GM04504 (cell line): Measurements from ENCODE around the gene APBA1.
"Not testable (repeated sequence)": the region's sequence is repeated elsewhere in the genome, so short reads cannot be mapped to it uniquely, and the experiment has no call there.

Experiments used
- DNase-seq: peaks from one replicate; pipeline ENCODE4 v3.0.0-alpha.2; 2012; ENCODE audit warnings: low read depth

The APBA1 gene

DNA sequence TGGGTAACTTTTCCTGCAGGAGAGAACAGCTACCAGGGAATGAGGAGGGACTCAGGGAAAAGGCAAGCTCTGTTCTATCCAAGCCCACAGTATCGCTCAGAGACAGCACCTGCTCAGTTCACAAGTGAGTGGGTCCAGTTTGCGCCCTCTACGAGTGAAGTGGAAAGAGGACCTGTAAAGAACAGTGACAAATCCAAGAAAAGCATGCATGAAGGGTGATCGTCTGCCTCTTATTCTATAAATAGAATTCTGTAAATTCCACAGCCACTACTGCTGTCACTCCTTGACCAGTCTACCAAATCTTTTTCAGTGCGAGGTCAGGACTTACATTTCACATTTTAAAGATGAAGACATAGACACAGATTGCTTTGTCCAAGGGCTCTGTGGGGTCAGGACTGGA lies 229.7 kb downstream of the APBA1 start:
- DNase-seq, result no peak

GRCh38 chr9:69440254-69440955 lies 231.8 kb downstream of the APBA1 start:
- not testable (repeated sequence) for DNase-seq

DNA sequence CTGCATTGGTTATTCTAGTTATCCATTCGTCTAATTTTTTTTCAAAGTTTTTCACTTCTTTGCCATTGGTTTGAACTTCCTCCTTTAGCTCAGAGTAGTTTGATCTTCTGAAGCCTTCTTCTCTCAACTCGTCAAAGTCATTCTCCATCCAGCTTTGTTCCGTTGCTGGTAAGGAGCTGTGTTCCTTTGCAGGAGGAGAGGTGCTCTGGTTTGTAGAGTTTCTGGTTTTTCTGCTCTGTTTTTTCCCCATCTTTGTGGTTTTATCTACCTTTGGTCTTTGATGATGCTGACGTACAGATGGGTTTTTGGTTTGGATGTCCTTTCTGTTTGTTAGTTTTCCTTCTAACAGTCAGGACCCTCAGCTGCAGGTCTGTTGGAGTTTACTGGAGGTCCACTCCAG lies 232.5 kb downstream of the APBA1 start:
- not testable (repeated sequence) for DNase-seq

DNA sequence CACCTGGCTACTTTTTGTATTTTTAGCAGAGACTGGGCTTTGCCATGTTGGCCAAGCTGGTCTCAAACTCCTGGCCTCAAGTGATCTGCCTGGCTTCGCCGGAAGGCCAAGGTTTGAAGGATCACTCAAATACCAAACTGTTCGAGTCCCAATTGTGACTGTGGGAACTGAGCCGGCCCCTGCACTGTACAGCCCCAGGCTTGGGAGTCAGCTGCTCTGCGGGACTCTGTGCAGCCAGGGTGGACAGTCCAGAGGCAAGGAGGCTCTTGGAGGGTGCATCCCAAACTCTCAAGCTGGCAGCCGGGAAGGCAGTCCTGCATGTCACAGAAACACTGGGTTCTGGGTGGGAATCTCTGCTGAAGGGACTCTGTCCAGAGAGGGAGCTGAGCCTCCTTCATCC lies 238.2 kb downstream of the APBA1 start:
- no peak for DNase-seq

GRCh38 chr9:69433392-69433791 lies 238.8 kb downstream of the APBA1 start:
- no peak for DNase-seq

DNA sequence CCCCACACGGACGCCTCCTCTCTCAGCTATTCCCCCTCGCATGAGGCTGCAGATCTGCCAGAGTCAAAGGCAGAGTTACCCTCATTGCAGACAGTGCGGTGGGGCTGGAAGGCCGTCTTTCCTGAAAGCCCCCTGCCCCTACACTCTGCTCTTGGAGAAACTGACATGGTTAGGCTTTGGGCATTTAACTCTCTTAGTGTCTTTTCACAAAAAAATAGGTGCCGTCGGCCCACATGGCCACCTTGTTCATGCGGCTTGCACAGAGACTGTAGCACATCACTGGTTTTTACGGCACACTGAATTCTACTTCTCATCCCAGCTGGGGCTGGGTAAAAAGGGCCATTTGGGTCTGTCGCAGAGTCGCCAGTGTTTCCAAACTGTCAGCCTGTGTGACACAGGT lies 239.5 kb downstream of the APBA1 start:
- DNase-seq, result no peak

- no peak for DNase-seq
These were observed 240.4 kb downstream of the APBA1 start for GRCh38 chr9:69431777-69432176.

GRCh38 chr9:69431203-69431602 lies 241.0 kb downstream of the APBA1 start:
- DNase-seq, result no peak

DNA sequence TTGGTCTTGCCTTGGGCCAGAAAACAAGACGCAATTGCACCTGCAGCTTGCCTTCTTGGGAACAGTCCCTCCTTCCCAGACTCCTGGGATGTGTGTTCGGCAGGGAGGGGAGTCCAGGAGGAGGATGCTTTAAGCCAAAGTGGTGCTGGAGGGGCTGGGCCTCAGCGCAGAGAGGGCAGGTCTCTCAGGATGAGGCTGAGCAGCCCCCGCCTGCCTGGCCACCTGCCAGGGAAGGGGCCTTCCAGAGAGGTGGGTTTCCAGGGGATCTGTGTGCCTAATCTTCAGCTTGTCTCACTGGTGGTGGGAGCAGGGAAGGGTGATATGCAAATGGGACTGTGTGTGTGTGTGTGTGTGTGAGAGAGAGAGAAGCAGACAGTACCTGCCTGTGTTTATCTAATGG lies 242.0 kb downstream of the APBA1 start:
- no peak for DNase-seq

- DNase-seq, result no peak
These were observed 242.9 kb downstream of the APBA1 start for GRCh38 chr9:69429281-69429680.

- DNase-seq, result no peak
These were observed 244.0 kb downstream of the APBA1 start for GRCh38 chr9:69428017-69428785.

GRCh38 chr9:69427286-69427685 lies 244.9 kb downstream of the APBA1 start:
- DNase-seq, result no peak

DNA sequence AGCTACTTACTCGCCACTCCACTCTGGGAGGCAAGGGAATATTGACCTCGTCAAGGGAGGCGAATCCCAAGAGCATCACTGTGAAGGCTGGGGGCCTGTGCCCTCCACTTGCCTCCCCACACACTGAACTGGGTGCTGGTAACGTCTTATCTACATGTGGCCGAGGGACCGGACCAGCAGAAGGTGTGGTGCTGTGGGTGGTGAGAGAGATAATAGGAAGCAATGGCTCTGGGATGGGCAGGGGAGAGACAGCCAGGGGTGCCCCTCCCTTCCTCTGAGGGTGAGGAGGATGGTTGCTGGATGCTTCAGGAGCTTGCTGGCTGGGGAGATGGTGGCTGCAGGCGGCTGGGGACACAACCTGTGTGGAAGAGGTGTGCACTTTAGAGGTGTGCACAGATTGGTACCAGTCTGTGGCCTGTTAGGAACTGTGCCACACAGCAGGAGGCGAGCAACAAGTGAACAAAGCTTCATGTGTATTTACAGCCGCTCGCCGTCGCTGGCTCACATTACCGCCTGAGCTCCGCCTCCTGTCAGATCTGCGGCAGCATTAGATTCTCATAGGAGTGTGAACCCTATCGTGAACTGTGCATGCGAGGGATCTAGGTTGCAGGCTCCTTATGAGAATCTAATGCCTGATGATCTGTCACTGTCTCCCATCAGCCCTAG lies 246.9 kb downstream of the APBA1 start:
- DNase-seq, result no peak

DNA sequence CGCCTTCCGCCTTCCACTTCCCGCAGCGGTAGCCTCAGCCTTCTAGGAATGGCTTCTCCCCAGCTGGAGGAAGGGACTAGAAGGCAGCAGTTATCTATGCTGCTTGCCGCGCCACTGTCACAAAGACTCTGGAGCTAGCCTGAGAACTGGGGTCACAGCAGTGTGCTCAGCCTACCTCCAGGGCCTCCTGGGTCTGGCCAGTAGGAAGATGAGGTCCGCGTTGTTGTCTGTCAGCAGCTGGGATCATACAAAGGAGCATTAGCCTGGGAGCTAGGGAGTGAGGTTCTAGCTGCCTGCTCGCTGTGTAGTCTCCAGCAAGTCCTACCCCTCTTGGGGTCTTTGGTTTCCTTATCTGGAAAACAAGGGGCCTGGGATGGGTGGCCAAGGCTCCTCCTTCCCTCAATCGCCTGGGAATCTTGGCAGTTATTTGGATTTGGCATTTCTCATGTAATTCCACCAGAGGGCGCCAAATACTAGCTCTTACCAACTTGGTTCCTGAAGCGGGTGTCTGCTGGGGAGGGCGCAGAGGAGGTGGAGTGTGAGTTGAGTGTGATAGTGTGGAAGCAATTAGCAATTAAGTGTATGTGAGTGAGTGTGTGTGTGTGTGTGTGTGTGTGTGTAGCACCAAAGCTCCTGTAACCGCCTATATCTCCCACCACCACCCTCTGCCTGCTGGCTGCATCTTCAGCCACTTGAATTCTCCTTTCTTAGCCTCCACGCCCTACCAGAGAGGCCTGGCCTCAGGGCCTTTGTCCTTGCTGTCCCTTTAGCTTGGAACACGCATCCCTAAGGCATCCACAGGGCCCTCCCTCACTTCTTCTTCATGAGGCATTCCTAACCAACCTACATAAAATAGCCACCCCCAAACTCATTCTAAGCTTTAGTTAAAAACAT lies 250.0 kb downstream of the APBA1 start:
- DNase-seq, result no peak

GRCh38 chr9:69420611-69421270 lies 251.4 kb downstream of the APBA1 start:
- DNase-seq, result no peak

- peak; percentile 32 for DNase-seq
These were observed 259.4 kb downstream of the APBA1 start for GRCh38 chr9:69412741-69413150.

DNA sequence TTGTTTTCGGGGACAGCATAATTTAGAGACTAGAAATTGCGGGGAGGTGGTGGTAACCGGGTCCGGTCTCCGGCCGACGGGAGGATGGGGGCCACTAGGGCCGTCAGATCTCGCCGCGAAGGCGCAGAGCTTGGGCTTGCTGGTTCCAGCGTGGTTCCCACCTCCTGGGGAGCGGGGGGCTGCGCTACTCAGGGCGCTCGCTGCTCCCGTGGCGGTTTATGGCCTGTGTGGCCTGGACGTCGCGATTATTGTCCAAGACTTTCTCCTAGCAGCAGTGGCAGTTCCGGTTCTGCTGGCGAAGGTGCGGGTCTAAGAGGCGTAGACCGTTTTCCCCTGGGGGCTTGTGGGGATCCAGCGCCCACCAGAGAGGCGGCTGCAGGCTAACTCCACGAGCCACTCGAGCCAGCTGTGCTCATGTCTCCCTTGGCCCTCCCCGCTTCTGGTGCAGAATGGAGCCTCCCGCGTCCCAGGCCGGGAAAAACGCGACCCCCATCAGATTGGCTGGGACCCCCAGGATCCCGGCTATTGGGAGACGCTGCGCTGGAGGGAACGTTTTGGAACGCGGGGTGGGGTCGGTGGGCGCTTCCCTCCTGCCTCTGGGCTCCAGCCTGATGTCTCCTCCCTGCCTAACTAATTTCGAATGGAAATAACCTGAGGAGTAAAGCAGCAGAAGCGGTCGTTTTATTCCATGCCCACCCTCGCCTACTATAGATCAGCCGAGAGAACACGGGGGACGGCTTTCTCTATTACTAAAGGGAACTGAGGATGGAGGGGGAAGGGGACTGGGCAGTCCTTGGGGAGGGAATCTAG lies 260.0 kb downstream of the APBA1 start:
- DNase-seq, result no peak

DNA sequence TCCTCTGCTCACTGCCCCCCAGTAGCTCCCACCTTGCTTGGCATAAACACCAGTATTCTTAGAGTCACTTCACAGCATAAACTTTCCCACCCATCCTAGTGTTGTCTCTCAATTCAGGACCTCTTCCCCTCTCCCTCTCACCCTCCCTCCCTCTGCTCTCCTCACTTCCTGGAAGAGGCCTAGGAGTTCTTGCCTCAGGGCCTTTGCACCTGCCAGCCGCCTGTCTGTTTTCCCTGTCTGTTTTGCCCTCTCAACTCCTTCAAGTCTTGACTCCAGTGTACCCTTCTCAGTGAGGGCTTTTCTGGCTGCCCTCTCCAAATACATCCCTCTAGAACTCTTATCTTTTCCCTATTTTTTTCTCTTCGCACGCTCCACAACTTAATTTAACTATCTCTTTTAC lies 260.9 kb downstream of the APBA1 start:
- DNase-seq, result no peak

DNA sequence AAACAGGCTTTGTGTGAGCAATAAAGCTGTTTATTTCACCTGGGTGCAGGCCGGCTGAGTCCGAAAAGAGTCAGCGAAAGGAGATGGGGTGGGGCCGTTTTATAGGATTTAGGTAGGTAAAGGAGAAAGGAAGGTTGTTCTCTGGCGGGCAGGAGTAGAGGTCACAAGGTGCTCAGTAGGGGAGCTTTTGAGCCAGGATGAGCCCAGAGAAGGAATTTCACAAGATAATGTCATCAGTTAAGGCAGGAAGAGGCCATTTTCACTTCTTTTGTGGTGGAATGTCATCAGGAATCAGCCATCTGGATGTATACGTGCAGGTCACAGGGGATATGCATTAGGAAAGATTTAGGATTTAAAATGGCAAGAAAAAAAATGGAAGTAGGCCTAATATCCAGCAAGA lies 262.2 kb downstream of the APBA1 start:
- DNase-seq, result not testable (repeated sequence)

- DNase-seq, result no peak
These were observed 271.7 kb downstream of the APBA1 start for GRCh38 chr9:69400470-69400869.
